Lower leg skin (tissue), 3 donors: Measurements from ENCODE around the gene STX1B.
"Not testable (repeated sequence)": the region's sequence is repeated elsewhere in the genome, so short reads cannot be mapped to it uniquely, and the experiment has no call there.

ENCODE experiments used
- POLR2A ChIP-seq, 2 donors: fragments of 450-650 bp; IDR thresholded peaks; one replicate each; pipeline ENCODE4 v1.6.1; 2016 to 2017; ENCODE audit warnings: antibody characterized with exemption in 2 of 2, mild to moderate bottlenecking in 1 of 2, moderate library complexity in 1 of 2
- TF ChIP-seq, protein P1 (sequence below), 3 donors: fragments of 450-650 bp; IDR thresholded peaks; one replicate each; pipeline ENCODE4 v1.5.1; 2016; ENCODE audit warnings: antibody characterized with exemption in 3 of 3, mild to moderate bottlenecking in 3 of 3, moderate library complexity in 2 of 3

DNA sequence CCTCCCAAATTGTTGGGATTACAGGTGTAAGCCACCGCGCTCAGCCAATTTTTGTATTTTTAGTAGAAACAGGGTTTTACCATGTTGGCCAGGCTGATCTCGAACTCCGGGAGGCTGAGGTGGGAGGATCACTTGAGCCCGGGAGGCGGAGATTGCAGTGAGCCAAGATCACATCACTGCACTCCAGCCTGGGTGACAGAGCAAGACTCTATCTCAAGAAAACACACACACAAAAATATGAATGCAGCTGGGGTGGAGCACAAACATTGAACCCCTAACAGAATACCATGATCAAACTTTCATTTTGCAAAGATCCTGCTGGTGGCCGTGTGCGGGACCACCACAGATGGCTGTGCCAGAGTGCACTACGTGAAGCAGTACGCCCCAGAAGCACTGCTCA lies 7.3 kb upstream of the STX1B start:
- TF ChIP-seq, protein P1, sequence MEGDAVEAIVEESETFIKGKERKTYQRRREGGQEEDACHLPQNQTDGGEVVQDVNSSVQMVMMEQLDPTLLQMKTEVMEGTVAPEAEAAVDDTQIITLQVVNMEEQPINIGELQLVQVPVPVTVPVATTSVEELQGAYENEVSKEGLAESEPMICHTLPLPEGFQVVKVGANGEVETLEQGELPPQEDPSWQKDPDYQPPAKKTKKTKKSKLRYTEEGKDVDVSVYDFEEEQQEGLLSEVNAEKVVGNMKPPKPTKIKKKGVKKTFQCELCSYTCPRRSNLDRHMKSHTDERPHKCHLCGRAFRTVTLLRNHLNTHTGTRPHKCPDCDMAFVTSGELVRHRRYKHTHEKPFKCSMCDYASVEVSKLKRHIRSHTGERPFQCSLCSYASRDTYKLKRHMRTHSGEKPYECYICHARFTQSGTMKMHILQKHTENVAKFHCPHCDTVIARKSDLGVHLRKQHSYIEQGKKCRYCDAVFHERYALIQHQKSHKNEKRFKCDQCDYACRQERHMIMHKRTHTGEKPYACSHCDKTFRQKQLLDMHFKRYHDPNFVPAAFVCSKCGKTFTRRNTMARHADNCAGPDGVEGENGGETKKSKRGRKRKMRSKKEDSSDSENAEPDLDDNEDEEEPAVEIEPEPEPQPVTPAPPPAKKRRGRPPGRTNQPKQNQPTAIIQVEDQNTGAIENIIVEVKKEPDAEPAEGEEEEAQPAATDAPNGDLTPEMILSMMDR (IDR thresholded peaks at IDR 0.05), result not testable (repeated sequence)
- not testable (repeated sequence) for TF ChIP-seq POLR2A (IDR thresholded peaks at IDR 0.05)
